Smooth muscle cell (in vitro differentiated cells): ENCODE data around the gene LRP6. TPM values are rescaled to one million over a fixed set of nuclear protein-coding genes. Genes with fewer than 3 reads are reported as not detected.

Source experiments
- DNase-seq: peaks from one replicate; lab custom pipeline; 2025; ENCODE audit not compliant: unreplicated experiment; lab: John Stamatoyannopoulos, UW
- H2AFZ ChIP-seq: fragments of 200-600 bp; sonication (generic); 2 replicates; pipeline ENCODE4 v1.6.0; 2016; ENCODE audit warnings: antibody characterized with exemption, low read depth, mild to moderate bottlenecking
- H3F3A ChIP-seq: fragments of 200-600 bp; sonication (generic); 2 replicates; pipeline ENCODE4 v1.6.0; 2017; ENCODE audit warnings: antibody characterized with exemption, low read depth
- H3K27ac ChIP-seq: fragments of 200-600 bp; sonication (generic); 2 replicates; pipeline ENCODE4 v1.5.1; 2016; ENCODE audit warnings: low read depth, mild to moderate bottlenecking
- H3K27me3 ChIP-seq: fragments of 200-600 bp; sonication (generic); 2 replicates; pipeline ENCODE4 v1.6.1; 2016; ENCODE audit warnings: low read depth, mild to moderate bottlenecking
- H3K36me3 ChIP-seq: fragments of 200-600 bp; sonication (generic); 2 replicates; pipeline ENCODE4 v1.5.1; 2016; ENCODE audit warnings: low read depth
- H3K4me1 ChIP-seq: fragments of 200-600 bp; sonication (generic); 2 replicates; pipeline ENCODE4 v1.5.1; 2016; ENCODE audit warnings: low read depth
- H3K4me2 ChIP-seq: fragments of 200-600 bp; sonication (generic); 2 replicates; pipeline ENCODE4 v1.6.0; 2016; ENCODE audit warnings: mild to moderate bottlenecking
- H3K4me3 ChIP-seq: fragments of 200-600 bp; sonication (generic); 2 replicates; pipeline ENCODE4 v1.5.1; 2016; ENCODE audit warnings: mild to moderate bottlenecking
- H3K79me2 ChIP-seq: fragments of 200-600 bp; sonication (generic); 2 replicates; pipeline ENCODE4 v1.6.0; 2016; ENCODE audit warnings: low read depth, mild to moderate bottlenecking
- H3K9ac ChIP-seq: fragments of 200-600 bp; sonication (generic); 2 replicates; pipeline ENCODE4 v1.6.0; 2016; ENCODE audit warnings: low read depth
- H3K9me3 ChIP-seq: fragments of 200-600 bp; sonication (generic); replicated peaks from 2 replicates; pipeline ENCODE4 v1.5.1; 2016; ENCODE audit warnings: low read depth
- H4K20me1 ChIP-seq: fragments of 200-600 bp; sonication (generic); 2 replicates; pipeline ENCODE4 v1.6.0; 2016; ENCODE audit warnings: low read depth
- CTCF ChIP-seq: fragments of 200-600 bp; sonication (generic); IDR thresholded peaks from 2 replicates; pipeline ENCODE4 v1.5.1; 2017; ENCODE audit warnings: borderline replicate concordance, mild to moderate bottlenecking, antibody characterized with exemption; ENCODE audit not compliant: insufficient read depth, poor library complexity, severe bottlenecking
- WGBS: methylation state at CpG from one replicate; pipeline ENCODE4 v1.1.7; 2016; ENCODE audit warnings: low lambda C conversion rate; 5-methylcytosine and 5-hydroxymethylcytosine counted together
- polyA plus RNA-seq: library from polyadenylated mRNA; unstranded; fragments of >200 nt; fragmentation: Nextera tagmentation; extraction: Ambion mirVana; gene quantifications from 2 replicates; pipeline ENCODE4 v1.2.1, GENCODE V29; 2016
- total RNA-seq: library from RNA; depleted of rRNA; stranded (reverse); fragments of >200 nt; gene quantifications from 2 replicates; pipeline ENCODE4 v1.2.3, GENCODE V29; 2014

LRP6 gene
- total and polyA plus RNA-seq, 2 experiments from 2014 or later: 10.6 to 21.1 TPM

GRCh38 chr12:12178559-12178958, 88.3 kb downstream of the LRP6 start:
- Histone ChIP-seq H3K4me1 (peaks cover 7% of the 10 kb centered on the region), H3F3A (no peaks in the 10 kb centered on the region), H3K79me2 (peaks cover 9% of the 10 kb centered on the region), H3K4me3 (no peak overlapping the region), H3K9ac (no peak overlapping the region), H3K27ac (no peak overlapping the region), H4K20me1 (peaks cover 40% of the 10 kb centered on the region), H3K36me3 (no peaks in the 10 kb centered on the region), H2AFZ (no peak overlapping the region), H3K27me3 (no peaks in the 10 kb centered on the region), H3K4me2 (no peak overlapping the region), H3K9me3 (no peaks in the 10 kb centered on the region)
- TF ChIP-seq CTCF: no peak
- DNase-seq: no peak
- WGBS: 93% methylated on average over 2 of the region's 2 CpGs

- Histone ChIP-seq H3K4me1 (no peaks in the 10 kb centered on the region), H3K36me3 (no peaks in the 10 kb centered on the region), H2AFZ (no peak overlapping the region), H3K4me2 (no peak overlapping the region), H3K27me3 (no peaks in the 10 kb centered on the region), H3F3A (no peaks in the 10 kb centered on the region), H3K27ac (no peak overlapping the region), H3K9me3 (no peaks in the 10 kb centered on the region), H3K4me3 (no peak overlapping the region), H3K9ac (no peak overlapping the region), H4K20me1 (peaks cover 47% of the 10 kb centered on the region), H3K79me2 (peaks cover 9% of the 10 kb centered on the region)
- TF ChIP-seq CTCF: no peak
- 98% methylated on average over 3 of the region's 3 CpGs for WGBS
- DNase-seq: no peak
Observed at GRCh38 chr12:12176402-12176801, 90.4 kb downstream of the LRP6 start.

- peak overlapping the region; percentile 7 for H3K27ac ChIP-seq
- H3K27me3 ChIP-seq: no peaks in the 10 kb centered on the region
- peaks cover 54% of the 10 kb centered on the region for H4K20me1 ChIP-seq
- H2AFZ ChIP-seq: no peak overlapping the region
- no peaks in the 10 kb centered on the region for H3F3A ChIP-seq
- WGBS: 29% methylated on average over 1 of the region's 1 CpG
- no peak overlapping the region for H3K9ac ChIP-seq
- H3K4me1 ChIP-seq: no peaks in the 10 kb centered on the region
- H3K9me3 ChIP-seq: no peaks in the 10 kb centered on the region
- no peak for DNase-seq
- no peaks in the 10 kb centered on the region for H3K36me3 ChIP-seq
- TF ChIP-seq CTCF: no peak
- H3K4me2 ChIP-seq: no peak overlapping the region
- H3K4me3 ChIP-seq: no peak overlapping the region
- peaks cover 2% of the 10 kb centered on the region for H3K79me2 ChIP-seq
Observed at GRCh38 chr12:12171991-12172511, 94.8 kb downstream of the LRP6 start.

GRCh38 chr12:12167847-12168246, 99.0 kb downstream of the LRP6 start:
- no peaks in the 10 kb centered on the region for H3K79me2 ChIP-seq
- 100% methylated on average over 1 of the region's 1 CpG for WGBS
- no peaks in the 10 kb centered on the region for H3K4me1 ChIP-seq
- no peaks in the 10 kb centered on the region for H3K9me3 ChIP-seq
- no peak overlapping the region for H3K4me2 ChIP-seq
- H3F3A ChIP-seq: no peaks in the 10 kb centered on the region
- no peak for TF ChIP-seq CTCF
- H3K9ac ChIP-seq: no peak overlapping the region
- no peaks in the 10 kb centered on the region for H3K36me3 ChIP-seq
- no peak for DNase-seq
- H3K27me3 ChIP-seq: no peaks in the 10 kb centered on the region
- no peak overlapping the region for H3K4me3 ChIP-seq
- no peak overlapping the region for H2AFZ ChIP-seq
- H4K20me1 ChIP-seq: peaks cover 27% of the 10 kb centered on the region
- no peak overlapping the region for H3K27ac ChIP-seq
